DMS114 treated with DMSO at 0.1 percent for 48 hours (cell line): Measurements from ENCODE around the gene ACTBL2.
"Not testable (repeated sequence)": the region's sequence is repeated elsewhere in the genome, so short reads cannot be mapped to it uniquely, and the experiment has no call there.

ENCODE experiments used
- DNase-seq: peaks from one replicate; lab custom pipeline; 2025; ENCODE audit not compliant: unreplicated experiment; lab: John Stamatoyannopoulos, UW

ACTBL2 gene

DNA sequence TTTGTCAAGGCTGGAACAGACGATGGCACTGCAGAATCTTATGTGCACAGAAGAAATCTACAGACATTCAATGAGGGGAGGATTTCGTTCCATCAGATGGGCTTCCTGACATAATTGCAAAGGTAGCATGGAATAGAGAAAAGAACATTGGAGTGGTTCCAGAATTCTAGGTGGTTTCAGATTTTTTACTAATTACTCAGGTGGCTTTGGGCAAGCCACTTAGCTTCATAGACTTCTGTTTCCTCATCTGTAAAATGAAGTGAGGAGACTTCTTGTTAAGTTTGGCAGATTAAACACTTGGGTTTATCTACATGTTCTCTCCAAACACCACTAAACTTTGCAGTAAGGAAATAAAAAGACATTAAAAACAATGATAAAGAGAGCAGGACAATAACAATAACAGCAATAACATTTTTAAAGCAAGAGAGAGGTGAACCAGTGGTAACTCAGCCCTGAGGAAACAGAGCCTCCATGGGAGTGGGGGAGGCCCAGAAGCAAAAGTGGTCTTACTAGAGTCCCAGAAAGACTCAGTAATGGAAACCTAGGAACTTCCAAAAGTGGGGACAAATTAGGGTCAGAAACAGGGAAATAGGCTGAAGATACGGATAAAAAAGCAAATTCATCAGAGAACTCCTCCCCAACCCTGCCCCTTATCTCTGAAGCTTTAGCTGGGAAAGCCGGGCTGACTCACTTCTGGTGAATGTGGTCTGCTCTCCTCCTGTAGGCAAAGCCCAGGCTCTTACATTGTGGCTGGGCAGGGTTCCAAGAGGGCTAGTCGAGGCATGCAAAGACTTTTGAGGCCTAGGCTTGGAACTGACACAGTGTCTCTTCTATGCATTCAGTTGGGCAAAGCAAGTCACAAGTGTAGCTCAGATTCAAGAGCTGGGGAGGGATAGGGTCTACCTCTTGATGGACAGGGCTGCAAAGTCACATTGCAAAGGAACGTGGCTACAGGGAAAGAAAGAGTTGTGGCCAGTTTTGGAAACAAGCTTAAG is 11.8 kb upstream of the ACTBL2 start:
- no peak for DNase-seq

DNA sequence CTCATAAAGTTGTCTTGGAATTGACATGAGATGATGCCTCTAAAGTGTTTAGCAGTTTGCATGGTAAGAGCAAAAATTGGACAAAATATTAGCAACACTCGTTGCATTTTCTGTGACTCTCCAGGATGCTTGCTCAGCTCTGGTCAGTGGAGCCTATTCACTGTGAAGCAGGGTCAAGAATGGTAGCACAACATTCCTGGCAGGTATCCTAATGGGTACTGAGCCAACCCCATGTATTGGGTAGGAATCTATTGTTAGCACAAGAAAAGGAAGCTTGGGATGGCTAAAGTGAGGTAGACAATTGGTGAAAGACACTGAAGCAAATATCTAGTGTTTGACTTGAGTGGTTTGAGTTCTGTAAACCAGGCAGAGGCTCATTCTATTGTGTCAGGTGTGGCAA is 10.4 kb upstream of the ACTBL2 start:
- DNase-seq = no peak

DNA sequence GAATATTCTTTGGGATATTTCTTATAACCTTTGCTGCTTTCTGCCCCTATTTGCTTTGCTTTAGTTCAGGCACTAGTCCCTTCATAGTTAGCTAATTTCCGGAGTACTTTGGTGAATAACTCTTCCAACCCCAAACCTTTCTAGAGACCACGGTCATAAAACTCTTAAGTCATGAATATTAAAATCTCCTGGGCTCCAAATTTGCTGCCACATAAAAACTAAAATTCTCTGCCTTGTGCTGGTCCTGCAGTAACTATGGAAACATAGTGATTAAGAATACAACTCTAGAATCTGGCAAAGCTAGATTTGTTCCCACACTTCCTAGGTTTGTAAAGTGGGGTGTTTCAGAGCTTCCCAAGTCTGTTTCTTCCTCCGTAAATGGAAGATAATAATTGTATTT is 10.0 kb upstream of the ACTBL2 start:
- DNase-seq = no peak

DNA sequence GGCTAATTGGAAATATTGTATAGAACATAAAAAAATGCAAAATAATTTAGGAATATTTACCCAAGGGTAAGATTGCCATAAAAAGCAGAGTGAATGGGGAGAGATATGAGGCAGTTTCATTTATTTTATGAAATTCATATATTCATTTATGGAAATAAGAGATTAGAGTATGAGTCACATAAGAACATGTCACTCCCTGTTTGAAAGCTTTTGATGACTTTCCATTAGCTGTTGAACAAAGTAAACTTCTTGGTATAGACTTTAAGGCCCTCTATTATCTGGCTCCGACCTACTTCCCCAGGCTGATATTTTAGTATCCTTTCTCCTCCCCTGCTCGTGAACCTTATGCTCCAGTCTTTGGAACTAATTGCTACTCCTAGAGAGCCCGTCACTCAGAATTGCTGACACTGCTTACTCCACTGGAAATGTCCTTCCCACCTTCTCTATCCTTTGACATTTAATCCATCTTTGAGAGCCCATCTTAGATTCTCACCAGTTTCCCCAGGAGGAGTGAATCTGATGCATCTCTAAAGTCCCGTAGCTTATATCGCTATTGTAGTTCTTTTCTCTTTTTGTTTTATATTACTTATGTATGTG is 8.9 kb upstream of the ACTBL2 start:
- DNase-seq = no peak

DNA sequence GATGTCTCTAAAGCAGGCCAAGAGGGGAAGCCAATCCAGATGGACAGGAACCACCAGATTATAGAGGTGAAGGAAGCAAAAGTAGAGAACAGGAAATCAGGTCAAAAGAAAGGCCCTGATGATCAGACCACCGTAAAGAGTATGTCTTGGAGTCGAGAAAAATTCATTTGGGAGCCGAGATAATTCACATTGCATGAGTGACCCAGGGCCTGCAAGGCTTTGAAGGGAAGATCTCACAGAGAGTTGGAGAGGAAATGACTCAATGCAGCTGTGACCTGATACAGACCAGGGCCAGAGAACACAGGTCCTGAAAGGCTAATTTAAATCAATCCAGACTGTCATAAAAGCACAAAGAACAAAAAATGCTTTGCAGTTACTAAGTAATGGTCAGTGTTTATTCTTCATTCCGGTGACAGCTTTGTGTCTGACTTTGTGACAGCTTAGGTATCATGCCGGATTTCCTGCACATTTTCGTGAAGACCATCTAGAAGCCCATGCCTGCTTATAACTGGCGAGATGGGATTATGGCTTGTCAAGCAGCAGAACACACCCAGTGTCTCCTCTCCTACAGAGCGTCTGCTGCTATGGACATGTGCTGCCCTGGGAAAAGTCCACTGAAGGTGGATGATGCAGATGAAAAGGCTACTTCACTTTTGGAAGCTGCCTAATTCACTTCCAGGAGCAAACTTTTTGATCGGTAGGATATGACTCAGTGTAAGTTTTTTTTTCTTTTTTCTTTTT is 5.8 kb upstream of the ACTBL2 start:
- DNase-seq = no peak

DNA sequence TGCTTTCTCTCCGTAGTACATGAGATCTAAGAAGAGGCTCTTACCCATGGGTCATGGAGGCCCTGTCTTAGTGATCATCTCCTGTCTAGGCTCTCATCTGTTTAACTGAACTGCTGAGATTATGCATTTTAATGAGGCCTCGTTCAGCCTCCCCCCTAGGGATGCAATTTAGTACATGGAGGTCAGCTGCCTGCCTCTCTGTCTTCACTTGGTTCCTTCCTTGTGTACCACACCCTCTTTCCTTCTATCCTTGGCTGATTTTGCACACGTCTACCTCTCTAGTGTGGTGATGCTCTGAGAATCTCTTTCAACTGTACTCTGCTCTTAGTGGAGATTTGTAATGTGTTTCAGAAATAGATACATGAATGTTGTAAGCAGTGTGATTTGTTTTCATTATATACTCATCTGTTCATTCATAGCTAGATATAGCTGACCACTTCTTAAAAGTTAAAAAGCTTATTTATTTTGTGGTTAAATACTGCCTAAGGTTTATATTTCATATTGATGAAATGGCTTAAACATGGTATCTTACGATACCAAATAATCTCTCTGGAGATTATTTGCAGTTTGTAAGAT is 3.5 kb upstream of the ACTBL2 start:
- no peak for DNase-seq

DNA sequence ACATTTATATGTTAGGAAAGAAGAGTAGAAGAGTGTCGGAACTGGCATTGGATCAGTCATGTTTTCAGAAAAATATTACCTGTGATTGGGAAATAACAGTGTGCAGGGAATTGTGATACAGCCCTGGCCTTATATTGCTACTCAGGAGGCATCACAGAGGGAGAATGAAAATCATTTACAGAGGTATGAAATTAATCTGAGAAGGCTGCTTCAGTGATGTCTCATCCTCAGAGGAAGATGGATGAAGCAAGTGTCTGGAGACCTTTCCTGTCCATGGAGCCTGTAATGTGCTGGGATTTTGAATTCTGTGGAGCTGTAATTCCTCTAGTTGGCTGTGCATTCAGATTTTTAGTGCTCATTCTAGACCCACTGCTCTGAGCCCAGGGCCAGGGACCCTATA is 3.8 kb downstream of the ACTBL2 start:
- DNase-seq = no peak

DNA sequence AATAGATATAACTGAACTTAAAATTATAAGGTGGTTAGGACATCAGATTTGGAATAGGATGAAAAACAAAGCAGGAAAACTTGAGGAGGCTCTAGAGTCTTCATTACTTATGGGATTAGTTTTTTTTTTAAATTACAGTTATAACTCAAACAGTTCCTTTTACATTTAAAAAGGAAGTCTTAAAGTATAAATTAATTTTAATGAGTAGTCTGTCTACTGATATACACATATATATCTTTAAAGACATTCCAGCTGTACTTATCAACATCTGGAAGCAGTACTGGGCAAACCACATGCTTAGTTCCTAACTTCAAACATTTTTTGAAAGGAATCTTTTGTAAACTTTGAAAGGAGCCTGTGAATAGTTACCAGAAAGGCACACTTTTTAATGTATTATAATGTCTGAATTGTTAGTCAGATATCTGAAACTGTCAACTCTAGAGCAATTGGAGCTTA is 6.0 kb downstream of the ACTBL2 start:
- DNase-seq = no peak

DNA sequence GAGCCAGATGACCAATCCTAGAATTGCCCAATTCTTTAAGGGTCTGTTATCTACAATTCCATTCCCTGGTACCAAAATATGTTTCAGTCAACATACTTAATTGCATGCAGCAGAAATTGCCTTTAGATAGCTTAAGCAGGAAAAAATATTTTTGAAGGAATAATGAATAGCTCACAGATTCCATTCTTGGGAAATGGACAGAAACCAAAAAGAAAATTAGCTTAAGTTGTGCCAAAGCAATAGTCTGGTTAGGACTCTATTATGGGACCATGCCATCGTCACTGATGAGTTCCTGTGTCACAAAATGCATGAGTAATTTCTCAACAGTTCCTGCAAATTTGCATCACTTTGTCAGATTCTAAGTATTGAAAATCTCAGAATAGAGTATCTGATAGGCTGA is 12.3 kb downstream of the ACTBL2 start:
- DNase-seq = no peak

DNA sequence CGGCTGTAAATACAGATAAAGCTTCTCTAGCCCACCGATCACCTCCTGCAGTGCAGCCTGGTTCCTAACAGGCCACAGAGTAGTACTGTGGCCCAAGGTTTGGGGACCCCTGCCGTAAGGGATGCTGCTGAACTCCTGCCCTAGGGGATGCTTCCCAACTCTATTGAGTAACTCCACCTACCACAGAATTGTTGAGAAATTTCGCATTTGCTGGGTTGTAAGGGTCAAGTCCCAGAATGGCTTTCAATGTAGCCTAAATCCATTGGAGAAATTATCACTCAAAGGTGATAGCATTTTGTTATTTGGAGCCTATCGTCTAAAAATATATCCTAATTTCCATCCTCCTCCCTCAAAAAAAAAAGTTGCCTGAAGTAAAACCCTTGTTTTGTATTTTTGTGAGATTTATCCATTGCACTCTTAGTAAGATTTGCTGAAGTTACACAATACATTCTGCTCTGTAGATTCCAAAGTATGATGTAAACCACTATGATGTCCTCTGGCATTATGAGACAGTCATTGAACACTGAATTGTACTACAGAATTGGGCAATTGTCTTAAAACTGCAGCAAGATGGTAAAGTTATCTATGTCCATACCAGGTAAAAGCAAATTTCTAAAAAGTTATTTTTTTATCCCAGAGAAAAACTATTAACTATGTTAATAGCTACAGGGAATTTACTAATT is 14.0 kb downstream of the ACTBL2 start:
- DNase-seq = no peak

DNA sequence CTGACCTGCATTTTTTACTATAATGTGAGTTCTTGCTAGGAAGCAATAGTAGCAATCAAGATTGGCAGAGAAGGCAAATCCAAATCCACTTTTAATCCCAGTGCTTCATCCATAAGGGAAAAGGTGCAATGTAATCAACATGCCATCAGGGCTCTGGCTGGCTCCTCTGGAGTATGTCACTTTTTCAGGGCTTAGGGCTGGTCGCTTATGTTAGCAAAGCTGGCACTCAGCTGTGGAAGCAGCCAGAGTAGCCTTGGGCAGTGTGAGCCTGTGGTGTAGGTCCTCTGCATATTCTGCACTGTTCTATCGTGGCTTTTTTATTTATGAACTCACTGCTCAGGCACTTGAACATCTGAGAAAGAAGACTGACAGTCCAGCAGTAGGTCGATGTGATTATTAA is 16.1 kb downstream of the ACTBL2 start:
- no peak for DNase-seq

DNA sequence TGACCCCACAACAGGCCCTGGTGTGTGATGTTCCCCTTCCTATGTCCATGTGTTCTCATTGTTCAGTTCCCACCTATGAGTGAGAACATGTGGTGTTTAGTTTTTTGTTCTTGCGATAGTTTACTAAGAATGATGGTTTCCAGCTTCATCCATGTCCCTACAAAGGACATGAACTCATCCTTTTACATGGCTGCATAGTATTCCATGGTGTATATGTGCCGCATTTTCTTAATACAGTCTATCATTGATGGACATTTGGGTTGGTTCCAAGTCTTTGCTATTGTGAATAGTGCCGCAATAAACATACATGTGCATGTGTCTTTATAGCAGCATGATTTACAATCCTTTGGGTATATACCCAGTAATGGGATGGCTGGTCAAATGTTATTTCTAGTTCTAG is 22.6 kb downstream of the ACTBL2 start:
- DNase-seq = not testable (repeated sequence)

DNA sequence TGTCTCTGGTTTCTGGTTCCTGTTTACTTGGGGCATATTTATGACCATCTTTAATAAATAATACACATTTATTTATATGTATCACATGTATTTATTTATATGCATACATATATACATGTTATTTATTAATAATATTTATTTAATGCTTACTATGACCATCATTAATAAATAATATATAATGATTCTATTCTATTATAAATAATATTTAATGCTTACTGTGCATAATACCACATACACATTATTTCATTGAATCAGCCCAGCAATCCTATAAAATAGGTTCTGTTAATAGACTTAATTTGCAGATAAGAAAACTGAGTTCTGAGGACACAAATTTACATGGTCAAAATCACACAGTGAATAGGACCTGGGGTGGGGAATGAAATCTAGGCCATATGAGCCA is 24.2 kb downstream of the ACTBL2 start:
- no peak for DNase-seq

DNA sequence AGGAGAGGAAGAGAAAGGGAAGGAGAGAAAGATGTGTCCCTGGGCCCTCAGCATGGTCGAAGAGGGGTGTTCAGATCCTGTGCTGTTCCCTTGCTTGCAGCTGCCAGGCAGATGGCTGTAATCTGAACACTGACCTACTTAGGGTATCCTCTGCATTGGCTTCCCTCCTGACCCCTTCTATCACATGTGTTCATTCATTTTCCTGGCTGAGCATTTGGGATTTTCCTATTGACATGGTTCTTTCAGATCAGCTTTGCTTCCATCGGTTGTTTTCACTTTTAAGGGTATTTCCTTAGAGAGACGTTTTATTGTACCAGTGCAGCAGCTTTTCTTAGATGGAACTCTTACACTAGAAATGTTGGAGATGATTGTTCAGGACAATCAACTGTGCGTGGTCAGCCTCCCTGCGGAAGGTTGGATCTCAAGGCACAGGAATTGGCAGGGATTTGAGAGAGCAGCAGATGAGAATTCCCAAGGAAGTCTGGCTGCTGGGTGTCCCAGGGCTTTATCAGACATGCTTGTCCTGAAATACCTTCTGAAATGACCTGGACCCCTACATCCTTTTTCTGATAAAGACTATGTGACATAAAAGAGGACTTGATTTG is 26.0 kb downstream of the ACTBL2 start:
- DNase-seq = no peak

DNA sequence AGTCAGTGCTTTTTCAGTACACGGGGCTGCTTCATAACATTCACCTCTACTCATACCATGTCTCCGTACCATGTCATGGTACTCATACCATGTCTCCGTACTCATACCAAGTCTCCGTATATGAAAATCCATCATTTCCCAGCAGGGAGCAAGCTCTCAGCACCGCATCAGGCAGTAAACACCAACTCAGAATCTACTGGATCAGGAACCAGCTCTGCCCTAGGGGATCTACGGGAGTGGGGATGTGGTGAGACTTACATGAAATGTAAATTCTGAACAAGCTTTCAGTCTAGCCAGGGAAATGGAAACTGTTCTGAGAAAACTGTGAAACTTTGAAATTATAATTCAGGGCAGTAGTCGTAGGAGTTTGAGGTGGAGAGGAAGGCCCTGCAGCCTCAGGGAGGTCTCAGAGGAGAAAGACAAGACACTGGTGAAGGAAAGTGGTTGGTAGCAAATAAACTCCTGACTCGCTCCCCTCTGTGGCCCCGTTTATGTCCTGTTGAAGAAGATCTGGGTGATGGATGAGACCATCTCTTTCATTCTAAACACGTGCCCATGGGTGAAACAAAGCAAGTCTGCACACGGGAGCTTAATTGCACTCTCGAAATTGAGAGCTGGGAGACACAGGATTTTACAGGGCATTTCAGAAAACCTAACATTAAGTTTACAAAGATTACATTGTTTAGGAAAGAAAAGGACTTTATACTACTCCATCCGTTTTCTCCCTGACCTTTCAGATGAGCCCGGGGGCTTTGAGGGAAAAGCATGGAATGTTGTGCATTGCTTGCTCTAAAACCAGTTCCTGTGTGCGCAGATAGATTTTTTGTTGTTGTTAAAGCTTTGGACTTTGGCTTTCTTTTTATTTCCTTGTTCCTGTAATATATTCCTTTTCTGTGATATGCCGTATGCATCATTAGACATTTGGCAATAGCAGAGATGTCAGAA is 26.8 kb downstream of the ACTBL2 start:
- DNase-seq = no peak

DNA sequence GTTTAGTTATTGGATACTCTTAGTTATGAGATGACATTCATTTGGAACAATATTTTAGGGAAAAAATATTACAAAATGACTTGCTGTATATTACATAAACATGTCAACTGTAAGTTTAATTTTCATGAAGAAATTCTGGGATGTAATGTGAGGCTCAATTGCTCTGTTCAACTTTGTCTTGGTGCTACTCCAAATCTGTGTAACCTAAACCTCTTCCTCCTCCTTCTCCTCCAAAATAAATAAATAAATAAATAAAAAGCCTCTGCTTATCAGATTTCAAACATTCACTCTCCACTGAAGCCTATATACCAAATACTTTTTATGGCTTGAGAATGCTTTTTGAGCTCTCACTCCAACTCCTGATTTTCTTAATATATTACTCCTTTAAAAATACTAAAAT is 27.7 kb downstream of the ACTBL2 start:
- no peak for DNase-seq

DNA sequence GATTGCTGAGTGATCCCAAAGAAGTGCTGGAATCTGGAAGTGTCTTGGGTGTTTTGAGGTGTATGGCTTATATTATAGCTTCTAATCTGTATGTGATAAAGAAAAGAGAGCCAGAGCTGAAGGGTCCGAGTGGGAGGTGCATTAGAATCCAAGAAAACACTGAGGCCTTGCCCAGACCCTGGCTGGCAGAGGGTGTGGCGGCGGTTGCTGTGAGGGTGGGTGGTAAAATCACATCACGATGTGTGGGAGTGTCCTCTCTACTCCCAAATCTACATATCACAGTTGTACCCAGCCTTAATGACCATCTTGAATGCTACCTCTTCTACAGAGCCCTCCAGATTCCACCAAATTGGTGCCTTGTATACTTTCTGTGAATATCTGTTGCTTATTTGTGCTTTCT is 28.9 kb downstream of the ACTBL2 start:
- DNase-seq = no peak

DNA sequence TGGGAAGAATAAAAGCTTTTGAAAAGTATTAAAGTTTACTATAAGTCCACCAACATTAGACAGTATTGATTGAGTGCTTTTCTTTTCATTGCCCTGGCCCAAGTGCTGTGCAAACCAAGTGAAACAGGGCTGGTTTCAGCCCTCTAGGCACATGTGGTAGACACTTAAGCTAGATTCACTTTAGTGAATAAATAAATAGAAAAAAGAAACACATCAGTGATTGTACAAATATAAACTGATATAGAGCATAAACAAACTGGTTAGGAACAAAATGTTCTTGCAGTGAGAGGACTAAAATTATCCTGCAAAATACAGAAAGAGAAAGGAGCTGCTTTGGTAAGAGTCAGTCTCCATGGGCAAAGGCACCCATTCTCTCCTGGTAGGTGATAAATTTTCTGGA is 29.7 kb downstream of the ACTBL2 start:
- no peak for DNase-seq
